ENCODE data around the gene DACT1. TPM values are rescaled to one million over a fixed set of nuclear protein-coding genes. Genes with fewer than 3 reads are reported as not detected.

The DACT1 gene
- total RNA-seq, 8 experiments from 2014 or later: 1.2 to 55.8 (median 30.9) TPM

GRCh38 chr14:58639198-58639565 lies 1.4 kb downstream of the DACT1 start:
- peak overlapping the region; percentile 69 to 96 (median 79) for H3K4me3 ChIP-seq
- WGBS, 10 experiments: 0 to 23% (median 4%) methylated on average over 1 to 5 of the region's 5 CpGs; no CpG with 5 or more reads in 1 of the 10 experiments
- in situ Hi-C loops (cut with MboI; ENCODE audit: low pct_unique_long_range_greater_than_20kb in 2 of 9, low sequenced_read_pairs in 9 of 9, unreplicated experiment in 9 of 9): loop anchor here in 1 of 9 experiments (10.0 kb wide), 1 partner anchor 134 kb away; no protein-coding TSS in a partner anchor
- no peak for ATAC-seq (replicated peaks in 6 of 8)
- peaks cover 8 to 15% of the 10 kb centered on the region in 2 donors for H3K4me1 ChIP-seq (replicated peaks in 1 of 2)
- peak overlapping the region in 1 of 2 donors; percentile 62 for H3K27ac ChIP-seq

GRCh38 chr14:58639842-58640484 lies 2.2 kb downstream of the DACT1 start:
- H3K4me1 ChIP-seq (replicated peaks in 1 of 2): peaks cover 8 to 15% of the 10 kb centered on the region in 2 donors
- in situ Hi-C loops (cut with MboI; ENCODE audit: low pct_unique_long_range_greater_than_20kb in 2 of 9, low sequenced_read_pairs in 9 of 9, unreplicated experiment in 9 of 9): loop anchor here in 1 of 9 experiments (10.0 kb wide), 1 partner anchor 135 kb away; no protein-coding TSS in a partner anchor

GRCh38 chr14:58640959-58641358 lies 3.2 kb downstream of the DACT1 start:
- in situ Hi-C loops (cut with MboI; ENCODE audit: low pct_unique_long_range_greater_than_20kb in 2 of 9, low sequenced_read_pairs in 9 of 9, unreplicated experiment in 9 of 9): no loop called here
- no peak for ATAC-seq (replicated peaks in 6 of 8)
- peaks cover 7 to 15% of the 10 kb centered on the region in 2 donors for H3K4me1 ChIP-seq (replicated peaks in 1 of 2)
- H3K27ac ChIP-seq: no peak overlapping the region
- no peak overlapping the region for H3K4me3 ChIP-seq
- WGBS, 10 experiments: 70 to 100% (median 98%) methylated on average over 1 to 2 of the region's 2 CpGs

More at GRCh38 chr14:58639842-58640484, 2.2 kb downstream of the DACT1 start:
- H3K27ac ChIP-seq: no peak overlapping the region
- 0 to 15% (median 5%) methylated on average over 2 to 5 of the region's 5 CpGs; no CpG with 5 or more reads in 3 of the 10 experiments for WGBS, 10 experiments
- ATAC-seq (replicated peaks in 6 of 8): peak in 6 of 8 experiments; percentile 8 to 19 (median 9)
- peak overlapping the region; percentile 69 to 96 (median 79) for H3K4me3 ChIP-seq

GRCh38 chr14:58641509-58641908 lies 3.7 kb downstream of the DACT1 start:
- ATAC-seq (replicated peaks in 6 of 8): no peak
- H3K4me1 ChIP-seq (replicated peaks in 1 of 2): peaks cover 6 to 15% of the 10 kb centered on the region in 2 donors
- H3K4me3 ChIP-seq: no peak overlapping the region
- in situ Hi-C loops (cut with MboI; ENCODE audit: low pct_unique_long_range_greater_than_20kb in 2 of 9, low sequenced_read_pairs in 9 of 9, unreplicated experiment in 9 of 9): no loop called here
- WGBS, 10 experiments: 60 to 100% (median 88%) methylated on average over 1 to 5 of the region's 5 CpGs
- H3K27ac ChIP-seq: no peak overlapping the region

DNA sequence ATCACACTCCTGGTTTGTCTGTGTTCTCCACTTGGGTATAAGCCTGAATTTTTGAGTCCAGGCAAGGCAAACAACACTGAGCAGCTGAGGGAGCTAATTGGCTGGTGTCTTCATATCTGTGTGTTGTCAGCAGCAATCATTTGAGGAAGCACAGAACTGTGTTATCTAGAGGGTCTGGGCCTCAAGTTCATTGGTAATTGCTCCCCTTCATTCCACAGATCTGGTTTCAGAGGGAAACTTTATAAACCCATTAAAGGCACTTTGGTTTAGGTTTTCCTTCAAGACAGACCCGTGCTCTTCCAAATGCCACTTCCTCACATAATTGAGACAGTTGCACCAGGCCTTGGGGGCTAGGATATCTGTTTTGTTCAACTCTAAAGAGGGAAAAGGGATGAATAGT lies 5.6 kb downstream of the DACT1 start:
- in situ Hi-C loops (cut with MboI; ENCODE audit: low pct_unique_long_range_greater_than_20kb in 2 of 9, low sequenced_read_pairs in 9 of 9, unreplicated experiment in 9 of 9): no loop called here
- H3K4me3 ChIP-seq: no peak overlapping the region
- whole genome bisulfite sequencing, 10 experiments: 86 to 100% (median 100%) methylated on average over 1 of the region's 1 CpG; no CpG with 5 or more reads in 7 of the 10 experiments
- peaks cover 6 to 9% of the 10 kb centered on the region in 2 donors for H3K4me1 ChIP-seq (replicated peaks in 1 of 2)
- ATAC-seq (replicated peaks in 6 of 8): no peak
- no peak overlapping the region for H3K27ac ChIP-seq

GRCh38 chr14:58645641-58646040 lies 7.9 kb downstream of the DACT1 start:
- no peak for ATAC-seq (replicated peaks in 6 of 8)
- H3K4me1 ChIP-seq (replicated peaks in 1 of 2): peaks cover 0 to 2% of the 10 kb centered on the region in 2 donors
- WGBS, 10 experiments: 89 to 100% (median 97%) methylated on average over 3 to 9 of the region's 20 CpGs; no CpG with 5 or more reads in 2 of the 10 experiments
- in situ Hi-C loops (cut with MboI; ENCODE audit: low pct_unique_long_range_greater_than_20kb in 2 of 9, low sequenced_read_pairs in 9 of 9, unreplicated experiment in 9 of 9): no loop called here
- no peak overlapping the region for H3K4me3 ChIP-seq
- no peak overlapping the region for H3K27ac ChIP-seq

DNA sequence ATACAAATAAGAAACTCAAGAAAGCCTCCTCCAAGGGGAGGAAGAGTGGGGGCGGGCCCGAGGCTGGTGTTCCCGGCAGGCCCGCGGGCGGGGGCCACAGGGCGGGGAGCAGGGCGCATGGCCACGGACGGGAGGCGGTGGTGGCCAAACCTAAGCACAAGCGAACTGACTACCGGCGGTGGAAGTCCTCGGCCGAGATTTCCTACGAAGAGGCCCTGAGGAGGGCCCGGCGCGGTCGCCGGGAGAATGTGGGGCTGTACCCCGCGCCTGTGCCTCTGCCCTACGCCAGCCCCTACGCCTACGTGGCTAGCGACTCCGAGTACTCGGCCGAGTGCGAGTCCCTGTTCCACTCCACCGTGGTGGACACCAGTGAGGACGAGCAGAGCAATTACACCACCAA lies 8.7 kb downstream of the DACT1 start:
- 81 to 100% (median 96%) methylated on average over 1 to 15 of the region's 34 CpGs; no CpG with 5 or more reads in 6 of the 10 experiments for WGBS, 10 experiments
- Histone ChIP-seq H3K27ac (no peak overlapping the region), H3K4me3 (no peak overlapping the region), H3K4me1 (replicated peaks in 1 of 2) (no peaks in the 10 kb centered on the region)
- in situ Hi-C loops (cut with MboI; ENCODE audit: low pct_unique_long_range_greater_than_20kb in 2 of 9, low sequenced_read_pairs in 9 of 9, unreplicated experiment in 9 of 9): no loop called here
- no peak for ATAC-seq (replicated peaks in 6 of 8)

DNA sequence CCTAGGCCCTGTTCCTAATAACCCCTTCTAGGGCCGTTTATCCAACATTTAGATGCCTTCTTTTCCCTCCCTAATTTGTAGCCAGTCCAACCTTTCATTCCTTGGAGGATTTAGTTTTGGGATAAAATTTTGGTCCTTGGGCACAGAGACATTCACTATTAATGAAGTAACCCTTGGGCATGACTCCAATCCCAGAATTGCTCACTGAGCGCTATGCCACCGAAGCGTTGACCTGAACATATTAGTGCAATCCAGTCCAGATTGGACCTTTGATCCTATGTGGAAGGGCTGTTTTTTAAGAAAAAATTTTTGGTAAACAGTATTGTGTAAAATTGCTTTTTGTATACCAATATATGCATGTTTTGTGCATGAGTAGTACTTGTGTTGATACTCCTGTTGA lies 10.0 kb downstream of the DACT1 start:
- 0 to 100% (median 97%) methylated on average over 1 to 4 of the region's 4 CpGs; no CpG with 5 or more reads in 1 of the 10 experiments for WGBS, 10 experiments
- no peak for ATAC-seq (replicated peaks in 6 of 8)
- H3K4me1 ChIP-seq (replicated peaks in 1 of 2): no peaks in the 10 kb centered on the region
- in situ Hi-C loops (cut with MboI; ENCODE audit: low pct_unique_long_range_greater_than_20kb in 2 of 9, low sequenced_read_pairs in 9 of 9, unreplicated experiment in 9 of 9): no loop called here
- no peak overlapping the region for H3K27ac ChIP-seq
- no peak overlapping the region for H3K4me3 ChIP-seq

GRCh38 chr14:58650857-58651256 lies 13.1 kb downstream of the DACT1 start:
- no peak for ATAC-seq (replicated peaks in 6 of 8)
- Histone ChIP-seq H3K27ac (no peak overlapping the region), H3K4me1 (replicated peaks in 1 of 2) (no peaks in the 10 kb centered on the region), H3K4me3 (no peak overlapping the region)
- in situ Hi-C loops (cut with MboI; ENCODE audit: low pct_unique_long_range_greater_than_20kb in 2 of 9, low sequenced_read_pairs in 9 of 9, unreplicated experiment in 9 of 9): no loop called here
- 70 to 100% (median 100%) methylated on average over 1 to 2 of the region's 2 CpGs; no CpG with 5 or more reads in 3 of the 10 experiments for WGBS, 10 experiments

GRCh38 chr14:58656671-58657411 lies 19.1 kb downstream of the DACT1 start:
- 43 to 83% (median 70%) methylated on average over 1 to 3 of the region's 3 CpGs; no CpG with 5 or more reads in 2 of the 10 experiments for WGBS, 10 experiments
- Histone ChIP-seq H3K4me1 (replicated peaks in 1 of 2) (peaks cover 0 to 7% of the 10 kb centered on the region in 2 donors), H3K4me3 (no peak overlapping the region), H3K27ac (no peak overlapping the region)
- no peak for ATAC-seq (replicated peaks in 6 of 8)
- in situ Hi-C loops (cut with MboI; ENCODE audit: low pct_unique_long_range_greater_than_20kb in 2 of 9, low sequenced_read_pairs in 9 of 9, unreplicated experiment in 9 of 9): no loop called here

- 67 to 100% (median 100%) methylated on average over 1 of the region's 1 CpG; no CpG with 5 or more reads in 3 of the 10 experiments for WGBS, 10 experiments
- Histone ChIP-seq H3K4me1 (replicated peaks in 1 of 2) (peaks cover 0 to 10% of the 10 kb centered on the region in 2 donors), H3K27ac (no peak overlapping the region), H3K4me3 (no peak overlapping the region)
- in situ Hi-C loops (cut with MboI; ENCODE audit: low pct_unique_long_range_greater_than_20kb in 2 of 9, low sequenced_read_pairs in 9 of 9, unreplicated experiment in 9 of 9): no loop called here
- no peak for ATAC-seq (replicated peaks in 6 of 8)
These were observed 21.3 kb downstream of the DACT1 start for GRCh38 chr14:58659061-58659460.

- no peak for ATAC-seq (replicated peaks in 6 of 8)
- Histone ChIP-seq H3K4me3 (no peak overlapping the region), H3K4me1 (replicated peaks in 1 of 2) (peaks cover 0 to 10% of the 10 kb centered on the region in 2 donors), H3K27ac (no peak overlapping the region)
- WGBS, 10 experiments: 48 to 97% (median 79%) methylated on average over 1 to 6 of the region's 6 CpGs; no CpG with 5 or more reads in 2 of the 10 experiments
- in situ Hi-C loops (cut with MboI; ENCODE audit: low pct_unique_long_range_greater_than_20kb in 2 of 9, low sequenced_read_pairs in 9 of 9, unreplicated experiment in 9 of 9): no loop called here
These were observed 22.1 kb downstream of the DACT1 start for GRCh38 chr14:58659846-58660245.

DNA sequence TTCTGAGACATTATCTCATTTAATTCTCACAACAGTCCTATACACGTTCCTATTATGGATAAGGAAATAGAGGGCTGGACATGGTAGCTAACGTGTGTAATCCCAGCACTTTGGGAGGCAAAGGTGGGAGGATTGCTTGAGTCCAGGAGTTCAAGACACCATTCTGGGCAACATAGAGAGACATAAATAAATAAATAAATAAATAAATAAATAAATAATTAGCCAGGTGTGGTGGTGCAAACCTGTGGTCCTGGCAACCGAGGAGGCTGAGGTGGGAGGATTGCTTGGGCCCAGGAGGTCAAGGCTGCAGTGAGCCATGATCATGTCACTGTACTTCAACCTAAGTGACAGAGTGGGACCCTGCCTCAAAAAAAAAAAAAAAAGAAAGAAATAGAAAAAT lies 22.6 kb downstream of the DACT1 start:
- Histone ChIP-seq H3K4me3 (no peak overlapping the region), H3K27ac (no peak overlapping the region), H3K4me1 (replicated peaks in 1 of 2) (peaks cover 0 to 10% of the 10 kb centered on the region in 2 donors)
- ATAC-seq (replicated peaks in 6 of 8): no peak
- in situ Hi-C loops (cut with MboI; ENCODE audit: low pct_unique_long_range_greater_than_20kb in 2 of 9, low sequenced_read_pairs in 9 of 9, unreplicated experiment in 9 of 9): no loop called here
- 40 to 96% (median 80%) methylated on average over 1 to 3 of the region's 3 CpGs; no CpG with 5 or more reads in 3 of the 10 experiments for WGBS, 10 experiments
